ACC112 (cell line): Measurements from ENCODE around the gene OTP.
A peak's percentile ranks its signal among the peaks of the same experiment; 100 is the strongest.
"Not testable (repeated sequence)": the region's sequence is repeated elsewhere in the genome, so short reads cannot be mapped to it uniquely, and the experiment has no call there.

Source experiments
- H2AFZ ChIP-seq: fragments of 200-600 bp; sonication (generic); one replicate; pipeline ENCODE4 v1.6.0; 2017; ENCODE audit warnings: antibody characterized with exemption, low read length; ENCODE audit not compliant: unreplicated experiment
- H3K27ac ChIP-seq: fragments of 200-600 bp; sonication (generic); 2 replicates; pipeline ENCODE4 v1.5.1; 2014; ENCODE audit warnings: low read depth, mild to moderate bottlenecking, antibody characterized with exemption, low read length, moderate library complexity
- H3K27me3 ChIP-seq: fragments of 200-600 bp; sonication (generic); 2 replicates; pipeline ENCODE4 v1.6.1; 2014; ENCODE audit warnings: mild to moderate bottlenecking, antibody characterized with exemption, low read length, moderate library complexity, mixed read lengths; ENCODE audit not compliant: insufficient read depth
- H3K36me3 ChIP-seq: fragments of 200-600 bp; sonication (generic); 2 replicates; pipeline ENCODE4 v1.6.1; 2016; ENCODE audit warnings: mild to moderate bottlenecking, antibody characterized with exemption, low read length, moderate library complexity, mixed read lengths; ENCODE audit not compliant: insufficient read depth
- H3K4me1 ChIP-seq: fragments of 200-600 bp; sonication (generic); one replicate; pipeline ENCODE4 v1.6.1; 2016; ENCODE audit warnings: low read length, mixed read lengths; ENCODE audit not compliant: insufficient read depth, unreplicated experiment, control insufficient read depth
- H3K4me3 ChIP-seq: fragments of 200-600 bp; sonication (generic); 2 replicates; pipeline ENCODE4 v1.5.1; 2014; ENCODE audit warnings: mild to moderate bottlenecking, low read depth, low read length
- H3K79me2 ChIP-seq: fragments of 200-600 bp; sonication (generic); one replicate; pipeline ENCODE4 v1.6.0; 2016; ENCODE audit warnings: low read length; ENCODE audit not compliant: control insufficient read depth, unreplicated experiment, insufficient read depth

OTP gene

DNA sequence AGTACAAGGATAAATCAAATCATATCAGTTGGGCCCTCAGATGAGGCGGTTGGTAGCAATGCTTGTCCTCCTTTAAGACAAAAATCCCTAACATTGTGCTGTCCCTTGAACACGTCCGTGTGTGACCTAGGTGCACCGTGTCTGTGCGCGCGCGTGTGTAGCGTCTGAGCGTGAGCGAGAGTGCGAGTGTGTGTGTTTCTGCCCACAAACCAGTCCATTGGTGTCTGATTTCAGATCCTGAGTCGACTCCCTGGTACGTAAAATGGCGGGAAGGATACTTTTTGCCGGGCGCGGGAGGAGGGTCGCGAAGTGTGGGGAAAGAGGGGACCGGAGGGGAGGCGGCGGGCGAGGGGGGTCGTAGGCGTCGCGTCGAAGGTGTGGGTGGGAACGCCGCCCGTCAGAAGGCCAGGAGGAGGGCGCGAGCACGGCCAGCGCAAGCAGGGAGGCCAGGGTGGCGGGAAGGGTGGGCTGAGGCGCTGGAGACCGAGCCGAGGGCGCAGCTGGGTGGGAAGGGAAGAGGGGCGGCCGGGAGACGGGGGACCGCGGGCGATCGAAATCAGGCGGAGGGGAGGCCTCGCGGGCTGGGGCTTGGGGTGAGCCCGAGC is 8.9 kb downstream of the OTP start:
- Histone ChIP-seq H3K36me3 (no peaks in the 10 kb centered on the region), H2AFZ (no peak overlapping the region), H3K27me3 (peaks cover 100% of the 10 kb centered on the region), H3K79me2 (no peaks in the 10 kb centered on the region), H3K4me1 (no peaks in the 10 kb centered on the region), H3K4me3 (peak overlapping the region; percentile 73), H3K27ac (no peak overlapping the region)

DNA sequence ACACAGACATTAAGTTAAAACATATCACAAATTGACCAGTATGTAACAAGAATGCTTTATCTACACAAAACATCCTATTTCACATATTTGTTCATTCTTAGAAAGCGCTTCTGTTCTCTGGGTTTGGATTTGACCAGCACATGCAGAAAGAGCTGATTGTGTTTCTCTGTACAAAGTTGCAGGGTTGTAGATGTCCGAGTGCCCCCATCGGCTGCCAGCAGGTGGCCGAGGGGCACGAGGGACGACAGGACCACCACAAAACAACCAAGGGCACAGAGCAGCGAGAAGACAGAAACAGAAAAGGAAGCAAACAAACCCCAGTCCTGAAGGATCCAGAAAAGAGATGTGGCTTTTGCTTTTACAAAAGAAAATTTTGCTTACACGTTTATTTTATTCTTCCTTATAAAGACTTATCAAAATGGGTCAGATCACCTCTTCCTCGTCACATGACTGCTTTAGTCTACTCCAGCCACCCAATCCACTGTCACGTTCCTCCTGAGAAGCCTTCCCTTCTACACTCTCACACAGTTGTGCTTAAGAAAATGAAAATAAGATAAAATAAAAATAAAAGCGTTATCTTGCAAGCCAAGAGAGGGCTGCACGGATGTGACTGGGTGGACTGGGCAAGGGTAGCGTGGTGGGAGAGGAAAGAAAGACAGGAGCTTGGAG is 9.5 kb downstream of the OTP start:
- H2AFZ ChIP-seq: no peak overlapping the region
- H3K4me1 ChIP-seq: no peaks in the 10 kb centered on the region
- no peak overlapping the region for H3K27ac ChIP-seq
- H3K79me2 ChIP-seq: no peaks in the 10 kb centered on the region
- no peaks in the 10 kb centered on the region for H3K36me3 ChIP-seq
- peaks cover 99% of the 10 kb centered on the region for H3K27me3 ChIP-seq
- H3K4me3 ChIP-seq: no peak overlapping the region; the same call in 1 of the 2 replicates

DNA sequence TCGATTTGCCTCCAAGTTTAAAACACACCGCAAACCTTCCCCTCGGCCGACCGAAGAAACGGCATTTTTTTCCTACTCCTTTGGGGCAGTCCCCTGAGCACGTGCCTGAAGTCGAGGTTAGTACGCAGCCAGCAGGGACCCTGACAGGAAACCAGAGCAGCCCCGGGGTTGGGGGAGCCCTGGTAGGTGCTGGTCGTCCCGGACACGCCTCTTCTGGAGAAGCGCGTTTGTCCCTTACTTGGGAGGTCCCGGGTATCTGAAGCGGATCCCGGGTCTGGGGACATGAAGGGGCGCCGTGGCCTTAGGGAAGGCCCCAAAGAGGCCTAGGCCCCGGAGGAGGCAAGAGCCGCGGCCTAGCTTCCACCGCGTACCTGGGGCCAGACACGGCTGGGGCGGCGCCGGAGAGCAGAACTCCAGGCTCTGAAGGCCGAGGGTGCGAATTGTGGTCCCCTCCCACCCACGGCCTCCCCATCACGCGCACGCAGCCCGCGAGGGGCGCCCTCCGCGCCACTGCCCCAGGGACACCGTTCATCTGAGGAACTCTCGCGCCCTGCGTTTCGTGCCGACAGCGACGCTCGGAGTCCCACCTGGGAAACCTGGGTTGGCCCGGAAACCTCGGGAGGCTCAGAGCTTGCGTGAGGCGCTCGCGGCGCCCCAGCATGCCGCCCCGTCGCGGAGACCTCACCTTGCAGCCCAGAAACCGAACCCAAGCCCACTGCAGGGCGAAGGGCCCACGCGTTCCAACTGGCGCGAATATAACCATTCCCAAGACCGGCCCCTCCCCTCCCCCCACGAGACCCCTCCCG is 10.4 kb downstream of the OTP start:
- Histone ChIP-seq H3K4me1 (no peaks in the 10 kb centered on the region), H3K36me3 (no peaks in the 10 kb centered on the region), H3K79me2 (no peaks in the 10 kb centered on the region), H3K4me3 (no peak overlapping the region), H3K27me3 (peaks cover 99% of the 10 kb centered on the region), H3K27ac (no peak overlapping the region), H2AFZ (no peak overlapping the region)

DNA sequence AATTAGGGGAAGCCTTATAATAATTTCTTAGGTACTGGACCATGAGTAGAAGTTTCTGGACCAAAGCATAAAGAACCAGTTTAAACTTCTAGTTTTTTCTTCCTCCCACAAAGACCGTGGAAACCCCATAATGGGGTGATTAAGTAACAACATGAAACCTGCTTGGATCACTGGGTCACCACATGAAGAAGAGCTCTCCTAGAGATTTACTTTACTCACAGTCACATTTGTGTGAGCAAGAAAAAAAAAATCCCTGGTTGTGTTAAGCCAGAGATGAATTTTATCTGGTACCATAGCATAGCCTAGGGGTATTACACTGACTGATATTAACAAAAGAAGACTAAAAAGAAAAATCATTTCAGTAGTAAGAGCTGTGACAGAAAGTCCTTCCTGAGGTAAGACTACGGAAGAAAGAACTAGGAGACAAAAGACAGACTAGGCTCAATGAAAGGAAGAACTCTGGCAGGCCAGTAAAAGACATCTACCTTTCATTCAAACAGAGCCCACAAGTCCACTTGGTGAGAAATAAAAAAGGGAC is 15.2 kb downstream of the OTP start:
- Histone ChIP-seq H3K4me3 (no peak overlapping the region), H2AFZ (no peak overlapping the region), H3K27me3 (peaks cover 95% of the 10 kb centered on the region), H3K27ac (no peak overlapping the region), H3K79me2 (no peaks in the 10 kb centered on the region), H3K36me3 (no peaks in the 10 kb centered on the region), H3K4me1 (no peaks in the 10 kb centered on the region)

DNA sequence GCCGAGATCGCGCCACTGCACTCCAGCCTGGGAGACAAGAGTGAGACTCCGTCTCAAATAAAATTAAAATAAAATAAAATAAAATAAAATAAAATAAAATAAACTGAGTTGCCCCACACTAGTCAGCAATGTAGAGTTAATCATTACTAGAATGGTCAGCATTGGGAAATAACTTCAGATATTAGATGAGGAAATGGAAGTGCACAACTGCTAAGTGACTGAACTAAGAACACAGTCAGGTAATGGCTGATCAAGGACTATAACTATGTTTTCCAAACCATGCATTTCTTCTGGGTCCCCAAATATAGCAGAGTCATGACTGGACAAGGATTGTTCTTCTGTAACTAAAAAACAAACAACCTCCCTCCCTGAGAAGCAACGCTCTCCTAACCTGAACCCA is 17.1 kb downstream of the OTP start:
- Histone ChIP-seq H3K27ac (no peak overlapping the region), H3K27me3 (peaks cover 95% of the 10 kb centered on the region), H3K4me1 (no peaks in the 10 kb centered on the region), H3K4me3 (no peak overlapping the region), H2AFZ (no peak overlapping the region), H3K79me2 (no peaks in the 10 kb centered on the region), H3K36me3 (no peaks in the 10 kb centered on the region)

DNA sequence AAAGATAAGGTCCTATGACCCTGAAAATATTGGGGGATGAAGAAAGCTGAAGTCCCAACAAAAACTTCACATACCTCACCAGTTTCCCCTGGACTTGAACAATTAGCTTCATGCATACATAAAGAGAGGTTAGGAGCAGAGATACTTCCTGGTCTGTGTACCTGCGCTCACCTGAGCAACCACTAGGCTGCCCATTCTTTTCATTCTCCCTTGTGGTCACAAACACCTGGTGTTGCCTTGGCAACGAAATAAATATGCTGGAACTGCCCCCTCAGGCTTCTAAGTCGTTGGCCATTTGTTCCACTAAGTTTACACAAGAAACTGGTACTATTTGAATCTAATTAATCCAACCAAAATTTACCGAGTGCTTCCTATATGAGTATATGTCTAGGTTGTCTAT is 18.1 kb downstream of the OTP start:
- peaks cover 89% of the 10 kb centered on the region for H3K27me3 ChIP-seq
- H3K27ac ChIP-seq: no peak overlapping the region
- H3K79me2 ChIP-seq: no peaks in the 10 kb centered on the region
- H3K4me3 ChIP-seq: no peak overlapping the region
- no peaks in the 10 kb centered on the region for H3K4me1 ChIP-seq
- H2AFZ ChIP-seq: no peak overlapping the region
- no peaks in the 10 kb centered on the region for H3K36me3 ChIP-seq

DNA sequence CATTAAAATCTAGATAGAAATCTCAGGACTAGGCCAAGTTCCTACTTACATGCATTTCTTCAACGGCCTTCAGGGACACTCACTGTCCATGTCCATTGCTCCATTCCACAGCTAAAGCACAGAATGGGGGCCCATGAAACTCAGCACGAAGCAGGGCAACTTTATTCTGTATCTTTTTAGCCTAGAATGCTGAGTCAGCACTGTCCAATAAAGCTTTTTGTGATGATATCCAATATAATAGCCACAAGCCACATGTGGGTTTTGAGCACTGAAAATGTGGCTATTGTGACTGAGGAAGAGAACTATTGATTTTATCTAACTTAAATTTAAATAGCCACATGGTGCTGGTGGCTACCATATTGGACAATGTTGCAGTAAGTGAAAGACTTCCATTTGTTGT is 21.6 kb downstream of the OTP start:
- no peak overlapping the region for H3K27ac ChIP-seq
- H3K4me3 ChIP-seq: no peak overlapping the region
- H3K36me3 ChIP-seq: no peaks in the 10 kb centered on the region
- H2AFZ ChIP-seq: no peak overlapping the region
- H3K4me1 ChIP-seq: no peaks in the 10 kb centered on the region
- no peaks in the 10 kb centered on the region for H3K79me2 ChIP-seq
- H3K27me3 ChIP-seq: peaks cover 55% of the 10 kb centered on the region

DNA sequence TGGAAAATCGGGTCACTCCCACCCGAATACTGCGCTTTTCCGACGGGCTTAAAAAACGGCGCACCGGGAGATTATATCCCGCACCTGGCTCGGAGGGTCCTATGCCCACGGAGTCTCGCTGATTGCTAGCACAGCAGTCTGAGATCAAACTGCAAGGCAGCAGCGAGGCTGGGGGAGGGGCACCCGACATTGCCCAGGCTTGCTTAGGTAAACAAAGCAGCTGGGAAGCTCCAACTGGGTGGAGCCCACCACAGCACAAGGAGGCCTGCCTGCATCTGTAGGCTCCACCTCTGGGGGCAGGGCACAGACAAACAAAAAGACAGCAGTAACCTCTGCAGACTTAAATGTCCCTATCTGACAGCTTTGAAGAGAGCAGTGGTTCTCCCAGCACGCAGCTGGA is 29.6 kb downstream of the OTP start:
- H3K27me3 ChIP-seq: peaks cover 41% of the 10 kb centered on the region
- not testable (repeated sequence) for H2AFZ ChIP-seq, H3K27ac ChIP-seq, H3K4me3 ChIP-seq, H3K36me3 ChIP-seq, H3K79me2 ChIP-seq, H3K4me1 ChIP-seq

DNA sequence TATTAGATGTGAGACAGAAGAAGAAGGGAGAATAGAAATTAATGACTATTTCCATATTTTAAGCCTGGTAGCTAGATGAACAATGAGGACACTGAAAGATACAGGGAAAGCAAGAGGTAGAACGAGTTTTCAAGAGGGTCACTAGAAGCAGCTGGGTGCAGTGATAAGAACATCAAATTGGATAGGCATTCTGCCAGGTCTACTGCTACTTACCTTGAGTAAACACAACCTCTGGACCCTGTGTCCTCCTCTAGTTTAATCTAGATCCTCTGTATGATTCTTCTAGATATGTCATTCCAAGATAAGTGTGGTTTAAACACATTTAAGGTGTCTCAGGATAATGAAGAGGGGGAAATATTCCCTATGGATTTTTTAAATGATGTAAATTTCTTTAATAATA is 31.2 kb downstream of the OTP start:
- Histone ChIP-seq H3K4me1 (no peaks in the 10 kb centered on the region), H3K4me3 (no peak overlapping the region), H3K27me3 (peaks cover 52% of the 10 kb centered on the region), H3K79me2 (no peaks in the 10 kb centered on the region), H3K27ac (no peak overlapping the region), H2AFZ (no peak overlapping the region), H3K36me3 (no peaks in the 10 kb centered on the region; the same call in 1 of the 2 replicates)

DNA sequence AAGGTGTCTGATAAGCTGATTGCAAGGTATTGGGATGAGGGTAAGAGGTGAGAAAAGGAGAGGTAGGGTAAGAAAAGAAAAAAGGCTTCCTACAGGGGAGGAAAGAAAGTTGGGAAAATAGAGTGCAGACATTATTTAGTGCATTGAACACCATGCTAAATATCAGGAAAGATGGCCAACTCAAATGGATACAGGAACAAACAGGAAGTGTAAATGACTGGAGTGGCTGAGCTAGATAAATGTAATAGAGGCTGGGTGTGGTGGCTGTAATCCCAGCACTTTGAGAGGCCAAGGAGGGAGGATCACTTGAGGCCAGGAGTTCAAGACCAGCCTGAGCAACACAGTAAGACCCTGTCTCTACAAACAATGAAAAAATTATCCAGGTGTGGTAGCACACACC is 32.2 kb downstream of the OTP start:
- H3K79me2 ChIP-seq: no peaks in the 10 kb centered on the region
- H2AFZ ChIP-seq: no peak overlapping the region
- no peak overlapping the region for H3K4me3 ChIP-seq
- H3K27me3 ChIP-seq: peaks cover 54% of the 10 kb centered on the region
- H3K36me3 ChIP-seq: no peaks in the 10 kb centered on the region; the same call in 1 of the 2 replicates
- H3K4me1 ChIP-seq: no peaks in the 10 kb centered on the region
- H3K27ac ChIP-seq: no peak overlapping the region
